ENCODE measurements around the gene MTCH1.

DNA sequence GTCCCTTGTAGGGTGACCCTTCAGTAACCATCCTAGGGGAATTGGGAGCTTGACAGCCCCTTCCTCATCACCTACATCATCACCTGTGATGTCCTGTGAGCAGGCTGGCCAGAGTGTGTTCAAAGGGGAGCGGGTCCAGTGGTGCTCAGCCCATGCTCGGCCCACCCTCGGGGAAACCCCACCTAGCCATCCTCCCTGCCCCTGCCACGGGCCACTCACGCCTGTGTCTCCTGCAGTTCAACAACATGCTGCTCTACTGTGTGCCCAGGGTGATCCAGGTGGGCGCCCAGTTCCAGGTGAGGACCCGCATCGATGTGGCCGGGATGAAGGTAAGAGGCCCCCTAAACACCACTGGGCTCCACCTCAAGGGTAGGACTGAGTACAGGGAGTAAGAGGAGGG lies 29.5 kb upstream of the MTCH1 start:
- TF ChIP-seq CTCF (conservative IDR thresholded peaks at IDR 0.05; ENCODE audit: low read depth in 2 of 2) (no peak), JUNB (IDR thresholded peaks at IDR 0.05; ENCODE audit: unreplicated experiment) (no peak), EZH2phosphoT487 (IDR thresholded peaks at IDR 0.05; ENCODE audit: unreplicated experiment) (no peak), REST (IDR thresholded peaks at IDR 0.05; ENCODE audit: unreplicated experiment) (no peak)
